ENCODE data around the gene TTC33. TPM values are rescaled to one million over a fixed set of nuclear protein-coding genes. Genes with fewer than 3 reads are reported as not detected.

TTC33 gene
- polyA plus RNA-seq, 1 donor from 2014 or later, result 14.5 TPM

- no peaks in the 10 kb centered on the region for H3K9me3 Mint-ChIP-seq
- H3K36me3 Mint-ChIP-seq, result no peaks in the 10 kb centered on the region
- no peak overlapping the region for H3K4me3 Mint-ChIP-seq
- H3K4me1 Mint-ChIP-seq, result peaks cover 0 to 2% (median 0%) of the 10 kb centered on the region in 3 donors
- H3K27me3 Mint-ChIP-seq, result no peaks in the 10 kb centered on the region
- no peak overlapping the region for H3K27ac Mint-ChIP-seq
These were observed 233.8 kb downstream of the TTC33 start for GRCh38 chr5:40521925-40522324.

GRCh38 chr5:40521108-40521785 lies 234.5 kb downstream of the TTC33 start:
- H3K4me3 Mint-ChIP-seq, result no peak overlapping the region
- no peaks in the 10 kb centered on the region for H3K36me3 Mint-ChIP-seq
- peaks cover 0 to 2% (median 0%) of the 10 kb centered on the region in 3 donors for H3K4me1 Mint-ChIP-seq
- H3K27ac Mint-ChIP-seq, result no peak overlapping the region
- H3K9me3 Mint-ChIP-seq, result no peaks in the 10 kb centered on the region
- H3K27me3 Mint-ChIP-seq, result no peaks in the 10 kb centered on the region

GRCh38 chr5:40518485-40518917 lies 237.3 kb downstream of the TTC33 start:
- H3K4me3 Mint-ChIP-seq, result no peak overlapping the region
- peaks cover 0 to 7% (median 3%) of the 10 kb centered on the region in 3 donors for H3K4me1 Mint-ChIP-seq
- H3K36me3 Mint-ChIP-seq, result no peaks in the 10 kb centered on the region
- no peaks in the 10 kb centered on the region for H3K9me3 Mint-ChIP-seq
- H3K27me3 Mint-ChIP-seq, result no peaks in the 10 kb centered on the region
- H3K27ac Mint-ChIP-seq, result no peak overlapping the region

GRCh38 chr5:40515476-40515875 lies 240.3 kb downstream of the TTC33 start:
- Mint-ChIP-seq H3K27me3 (no peaks in the 10 kb centered on the region), H3K36me3 (no peaks in the 10 kb centered on the region), H3K4me1 (peaks cover 0 to 7% (median 3%) of the 10 kb centered on the region in 3 donors), H3K27ac (no peak overlapping the region), H3K9me3 (no peaks in the 10 kb centered on the region), H3K4me3 (no peak overlapping the region)

GRCh38 chr5:40514976-40515375 lies 240.8 kb downstream of the TTC33 start:
- Mint-ChIP-seq H3K4me1 (peaks cover 0 to 7% (median 3%) of the 10 kb centered on the region in 3 donors), H3K27me3 (no peaks in the 10 kb centered on the region), H3K36me3 (no peaks in the 10 kb centered on the region), H3K27ac (no peak overlapping the region), H3K9me3 (no peaks in the 10 kb centered on the region), H3K4me3 (no peak overlapping the region)

- Mint-ChIP-seq H3K27ac (no peak overlapping the region), H3K27me3 (no peaks in the 10 kb centered on the region), H3K4me1 (peaks cover 0 to 7% (median 3%) of the 10 kb centered on the region in 3 donors), H3K9me3 (peaks cover 0 to 2% (median 0%) of the 10 kb centered on the region in 3 donors), H3K4me3 (no peak overlapping the region), H3K36me3 (no peaks in the 10 kb centered on the region)
These were observed 244.0 kb downstream of the TTC33 start for GRCh38 chr5:40511801-40512200.

GRCh38 chr5:40507095-40507494 lies 248.7 kb downstream of the TTC33 start:
- H3K27me3 Mint-ChIP-seq, result no peaks in the 10 kb centered on the region
- H3K4me3 Mint-ChIP-seq, result no peak overlapping the region
- no peaks in the 10 kb centered on the region for H3K36me3 Mint-ChIP-seq
- H3K27ac Mint-ChIP-seq, result no peak overlapping the region
- peaks cover 0 to 4% (median 0%) of the 10 kb centered on the region in 3 donors for H3K4me1 Mint-ChIP-seq
- peaks cover 0 to 2% (median 0%) of the 10 kb centered on the region in 3 donors for H3K9me3 Mint-ChIP-seq

- Mint-ChIP-seq H3K4me3 (no peak overlapping the region), H3K27me3 (no peaks in the 10 kb centered on the region), H3K27ac (no peak overlapping the region), H3K36me3 (no peaks in the 10 kb centered on the region), H3K9me3 (peaks cover 0 to 2% (median 0%) of the 10 kb centered on the region in 3 donors), H3K4me1 (peaks cover 0 to 4% (median 0%) of the 10 kb centered on the region in 3 donors)
These were observed 250.7 kb downstream of the TTC33 start for GRCh38 chr5:40505031-40505430.

GRCh38 chr5:40503439-40503838 lies 252.3 kb downstream of the TTC33 start:
- H3K36me3 Mint-ChIP-seq, result no peaks in the 10 kb centered on the region
- H3K4me3 Mint-ChIP-seq, result peak overlapping the region in 1 of 4 donors; percentile 38
- H3K27ac Mint-ChIP-seq, result no peak overlapping the region

GRCh38 chr5:40502736-40503135 lies 253.0 kb downstream of the TTC33 start:
- Mint-ChIP-seq H3K9me3 (no peaks in the 10 kb centered on the region), H3K27ac (no peak overlapping the region), H3K4me1 (peaks cover 0 to 4% (median 0%) of the 10 kb centered on the region in 3 donors), H3K36me3 (no peaks in the 10 kb centered on the region), H3K27me3 (no peaks in the 10 kb centered on the region), H3K4me3 (no peak overlapping the region)

More at GRCh38 chr5:40503439-40503838, 252.3 kb downstream of the TTC33 start:
- peaks cover 0 to 4% (median 0%) of the 10 kb centered on the region in 3 donors for H3K4me1 Mint-ChIP-seq
- H3K9me3 Mint-ChIP-seq, result no peaks in the 10 kb centered on the region
- no peaks in the 10 kb centered on the region for H3K27me3 Mint-ChIP-seq

GRCh38 chr5:40501711-40502444 lies 253.9 kb downstream of the TTC33 start:
- Mint-ChIP-seq H3K27me3 (no peaks in the 10 kb centered on the region), H3K36me3 (no peaks in the 10 kb centered on the region), H3K9me3 (no peaks in the 10 kb centered on the region), H3K27ac (no peak overlapping the region), H3K4me1 (peaks cover 0 to 4% (median 0%) of the 10 kb centered on the region in 3 donors), H3K4me3 (no peak overlapping the region)

- no peaks in the 10 kb centered on the region for H3K36me3 Mint-ChIP-seq
- H3K27ac Mint-ChIP-seq, result no peak overlapping the region
- no peak overlapping the region for H3K4me3 Mint-ChIP-seq
- H3K9me3 Mint-ChIP-seq, result no peaks in the 10 kb centered on the region
- H3K27me3 Mint-ChIP-seq, result no peaks in the 10 kb centered on the region
- H3K4me1 Mint-ChIP-seq, result peaks cover 0 to 4% (median 2%) of the 10 kb centered on the region in 3 donors
These were observed 256.1 kb downstream of the TTC33 start for GRCh38 chr5:40499518-40500273.

- H3K27me3 Mint-ChIP-seq, result no peaks in the 10 kb centered on the region
- peaks cover 0 to 4% (median 2%) of the 10 kb centered on the region in 3 donors for H3K4me1 Mint-ChIP-seq
- H3K9me3 Mint-ChIP-seq, result peaks cover 0 to under 1% (median 0%) of the 10 kb centered on the region in 3 donors
- no peak overlapping the region for H3K27ac Mint-ChIP-seq
- no peak overlapping the region for H3K4me3 Mint-ChIP-seq
- H3K36me3 Mint-ChIP-seq, result no peaks in the 10 kb centered on the region
These were observed 256.8 kb downstream of the TTC33 start for GRCh38 chr5:40499007-40499406.

- Mint-ChIP-seq H3K4me1 (peaks cover 0 to 3% (median 0%) of the 10 kb centered on the region in 3 donors), H3K9me3 (peaks cover 0 to 3% (median 0%) of the 10 kb centered on the region in 3 donors), H3K27me3 (no peaks in the 10 kb centered on the region), H3K4me3 (no peak overlapping the region), H3K27ac (no peak overlapping the region), H3K36me3 (peaks cover 2% of the 10 kb centered on the region)
These were observed 258.2 kb downstream of the TTC33 start for GRCh38 chr5:40497573-40497972.

GRCh38 chr5:40495237-40495635 lies 260.5 kb downstream of the TTC33 start:
- Mint-ChIP-seq H3K27me3 (no peaks in the 10 kb centered on the region), H3K9me3 (peaks cover 0 to 5% (median 0%) of the 10 kb centered on the region in 3 donors), H3K27ac (peak overlapping the region in 1 of 3 donors; percentile 51), H3K4me1 (peaks cover 8 to 12% (median 11%) of the 10 kb centered on the region in 3 donors), H3K4me3 (no peak overlapping the region), H3K36me3 (peaks cover 2% of the 10 kb centered on the region)
